Uterus (tissue), 2 donors: Measurements from ENCODE around the gene HMGB3.

Experiments
- POLR2A ChIP-seq, 2 donors: fragments of 450-650 bp; IDR thresholded peaks; one replicate each; pipeline ENCODE4 v1.6.1; 2016; ENCODE audit warnings: antibody characterized with exemption in 2 of 2, mild to moderate bottlenecking in 1 of 2, moderate library complexity in 1 of 2
- TF ChIP-seq, protein P1 (sequence below), 4 experiments: fragments of 200-600 bp in 2 of 4; fragments of 450-650 bp in 2 of 4; sonication (generic) in 2 of 4; IDR thresholded peaks; one replicate each; pipeline ENCODE4 v1.5.1; 2016 to 2019; ENCODE audit warnings: antibody characterized with exemption in 4 of 4, mild to moderate bottlenecking in 2 of 4, moderate library complexity in 1 of 4

DNA sequence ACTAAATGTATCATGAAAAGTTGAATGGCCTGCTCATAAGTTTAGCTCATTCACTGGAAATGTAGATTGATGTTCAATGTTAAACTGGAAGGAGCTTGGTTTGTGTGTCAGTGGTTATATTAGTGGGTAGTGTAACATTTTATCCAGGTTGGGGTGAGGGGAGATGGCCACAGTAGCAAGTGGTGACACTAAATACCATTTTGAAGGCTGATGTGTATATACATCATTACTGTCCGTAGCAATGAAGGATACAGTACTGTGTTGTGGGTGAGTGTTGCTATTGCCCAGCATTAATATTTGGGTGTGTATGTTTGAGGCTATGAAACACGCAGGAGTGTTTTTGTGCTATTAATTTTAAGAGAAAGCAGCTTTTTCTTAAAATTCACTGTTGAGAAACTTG lies 6.3 kb downstream of the HMGB3 start:
- TF ChIP-seq, protein P1, sequence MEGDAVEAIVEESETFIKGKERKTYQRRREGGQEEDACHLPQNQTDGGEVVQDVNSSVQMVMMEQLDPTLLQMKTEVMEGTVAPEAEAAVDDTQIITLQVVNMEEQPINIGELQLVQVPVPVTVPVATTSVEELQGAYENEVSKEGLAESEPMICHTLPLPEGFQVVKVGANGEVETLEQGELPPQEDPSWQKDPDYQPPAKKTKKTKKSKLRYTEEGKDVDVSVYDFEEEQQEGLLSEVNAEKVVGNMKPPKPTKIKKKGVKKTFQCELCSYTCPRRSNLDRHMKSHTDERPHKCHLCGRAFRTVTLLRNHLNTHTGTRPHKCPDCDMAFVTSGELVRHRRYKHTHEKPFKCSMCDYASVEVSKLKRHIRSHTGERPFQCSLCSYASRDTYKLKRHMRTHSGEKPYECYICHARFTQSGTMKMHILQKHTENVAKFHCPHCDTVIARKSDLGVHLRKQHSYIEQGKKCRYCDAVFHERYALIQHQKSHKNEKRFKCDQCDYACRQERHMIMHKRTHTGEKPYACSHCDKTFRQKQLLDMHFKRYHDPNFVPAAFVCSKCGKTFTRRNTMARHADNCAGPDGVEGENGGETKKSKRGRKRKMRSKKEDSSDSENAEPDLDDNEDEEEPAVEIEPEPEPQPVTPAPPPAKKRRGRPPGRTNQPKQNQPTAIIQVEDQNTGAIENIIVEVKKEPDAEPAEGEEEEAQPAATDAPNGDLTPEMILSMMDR (IDR thresholded peaks at IDR 0.05): no peak
- no peak for TF ChIP-seq POLR2A (IDR thresholded peaks at IDR 0.05)
